Stimulated activated CD4-positive, alpha-beta T cell treated with anti-CD3 and anti-CD28 coated beads, Interleukin-4, amount 100 ng/mL, for 48 hours (primary cell): ENCODE data around the gene SMC4.

Experiments
- DNase-seq, 2 donors: peaks; one replicate each; pipeline ENCODE4 v3.0.0-alpha.2; 2020; ENCODE audit warnings: low read depth in 2 of 2

SMC4 gene

GRCh38 chr3:160477750-160478149 lies 78.3 kb downstream of the SMC4 start:
- no peak for DNase-seq

GRCh38 chr3:160478338-160478737 lies 78.9 kb downstream of the SMC4 start:
- DNase-seq = no peak

- no peak for DNase-seq
These were observed 79.9 kb downstream of the SMC4 start for GRCh38 chr3:160479376-160479775.

- no peak for DNase-seq
These were observed 81.5 kb downstream of the SMC4 start for GRCh38 chr3:160480931-160481330.

- DNase-seq = no peak
These were observed 82.4 kb downstream of the SMC4 start for GRCh38 chr3:160481856-160482255.

GRCh38 chr3:160482796-160483195 lies 83.3 kb downstream of the SMC4 start:
- no peak for DNase-seq
